Colon (tissue), 2 donors: ENCODE measurements around the gene TDP1.
"Not testable (repeated sequence)": the region's sequence is repeated elsewhere in the genome, so short reads cannot be mapped to it uniquely, and the experiment has no call there.

Experiments
- FAIRE-seq: peaks from 2 replicates; lab custom pipeline; 2012; peaks lifted over from hg19 to GRCh38; lab: Jason Lieb, UNC
- donor health status: control.
- donor health status: control.

Gene TDP1

DNA sequence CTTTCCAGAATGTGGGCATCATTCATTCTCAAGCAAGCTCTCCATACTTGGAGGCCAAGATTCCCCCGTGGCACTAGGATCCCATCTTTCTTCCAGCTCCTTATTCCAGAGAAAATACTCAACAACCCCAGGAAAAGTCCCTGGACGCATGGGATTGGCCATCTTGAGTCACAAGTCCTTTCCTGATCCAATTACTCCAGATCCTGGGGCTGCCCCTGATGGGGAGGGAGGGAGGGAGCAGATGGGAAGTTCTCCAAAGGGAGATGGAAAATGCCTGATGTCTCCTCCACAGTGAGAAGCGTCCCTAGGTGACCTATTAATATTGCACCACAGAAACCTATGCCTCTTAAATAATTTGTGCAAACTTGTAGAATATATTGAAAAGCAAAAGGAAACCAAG is 93.7 kb downstream of the TDP1 start:
- FAIRE-seq = no peak

DNA sequence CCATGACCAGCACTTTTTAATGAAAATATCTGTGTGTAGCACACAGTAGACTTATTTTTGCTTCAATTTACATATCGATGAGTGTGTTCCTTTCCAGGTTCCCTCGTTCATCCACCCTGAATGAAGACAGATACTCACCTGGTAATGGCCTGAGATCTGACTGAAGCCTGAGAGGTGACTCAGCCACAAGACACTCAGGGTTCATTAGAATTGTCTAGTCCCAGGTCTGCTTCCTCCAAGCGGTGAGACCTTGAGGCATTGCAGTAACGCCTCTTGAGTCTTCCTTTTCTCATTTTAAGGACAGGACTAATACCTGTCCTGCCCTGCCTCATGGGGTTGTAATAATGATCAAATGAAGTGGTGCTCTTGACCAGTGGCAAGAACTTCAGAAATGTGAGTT is 94.5 kb downstream of the TDP1 start:
- no peak for FAIRE-seq

DNA sequence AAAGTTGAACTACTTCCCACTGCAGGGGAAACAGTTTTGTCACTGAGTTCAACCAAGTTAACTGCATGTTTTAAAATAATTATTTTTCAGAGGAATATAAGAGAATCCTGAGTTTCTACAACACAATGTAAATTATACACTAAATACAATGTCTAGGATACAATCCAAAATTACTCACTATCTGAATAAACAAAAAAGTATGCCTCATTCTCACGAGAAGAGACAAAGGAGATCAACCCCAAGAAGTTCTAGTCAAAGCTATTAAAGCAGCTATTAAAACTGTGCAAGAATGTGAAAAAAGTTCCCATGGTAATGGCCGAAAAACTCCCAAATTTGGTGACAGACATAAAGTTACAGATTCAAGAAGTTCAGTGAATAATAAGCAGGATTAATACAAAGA is 97.3 kb downstream of the TDP1 start:
- FAIRE-seq = no peak

DNA sequence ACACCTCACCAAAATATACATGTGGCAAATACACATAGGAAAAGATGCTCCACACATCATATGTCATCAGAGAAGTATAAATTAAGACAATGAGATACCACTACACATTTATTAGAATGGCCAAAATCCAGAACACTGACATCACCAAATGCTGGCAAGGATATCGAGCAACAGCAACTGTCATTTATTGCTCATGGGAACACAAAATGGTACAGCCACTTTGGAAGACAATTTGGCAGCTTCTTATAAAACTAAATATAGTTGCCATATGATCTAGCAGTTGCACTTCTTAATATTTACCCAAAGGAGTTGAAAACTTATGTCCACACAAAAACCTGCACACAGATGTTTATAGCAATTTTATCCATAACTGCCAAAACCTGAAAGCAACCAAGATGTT is 99.1 kb downstream of the TDP1 start:
- FAIRE-seq = no peak

DNA sequence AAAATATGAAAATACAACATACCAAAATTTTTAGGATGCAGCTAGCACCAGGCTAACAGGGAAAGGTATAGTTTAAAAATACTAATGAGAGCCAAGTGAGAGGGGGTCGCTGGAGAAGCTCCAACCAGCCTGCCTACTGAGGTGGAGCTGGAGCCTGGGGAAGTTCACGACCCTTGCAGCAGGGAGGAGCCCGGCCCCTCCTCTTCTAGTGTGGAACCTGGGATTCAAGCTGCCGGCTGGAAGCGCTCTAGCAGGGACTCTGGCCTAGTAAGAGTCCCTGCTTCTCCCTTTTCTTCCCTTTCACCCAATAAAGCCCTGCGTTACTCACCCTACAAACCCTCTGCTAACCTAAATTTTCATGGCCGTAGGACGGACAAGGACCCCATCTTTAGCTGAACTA is 101.1 kb downstream of the TDP1 start:
- no peak for FAIRE-seq

DNA sequence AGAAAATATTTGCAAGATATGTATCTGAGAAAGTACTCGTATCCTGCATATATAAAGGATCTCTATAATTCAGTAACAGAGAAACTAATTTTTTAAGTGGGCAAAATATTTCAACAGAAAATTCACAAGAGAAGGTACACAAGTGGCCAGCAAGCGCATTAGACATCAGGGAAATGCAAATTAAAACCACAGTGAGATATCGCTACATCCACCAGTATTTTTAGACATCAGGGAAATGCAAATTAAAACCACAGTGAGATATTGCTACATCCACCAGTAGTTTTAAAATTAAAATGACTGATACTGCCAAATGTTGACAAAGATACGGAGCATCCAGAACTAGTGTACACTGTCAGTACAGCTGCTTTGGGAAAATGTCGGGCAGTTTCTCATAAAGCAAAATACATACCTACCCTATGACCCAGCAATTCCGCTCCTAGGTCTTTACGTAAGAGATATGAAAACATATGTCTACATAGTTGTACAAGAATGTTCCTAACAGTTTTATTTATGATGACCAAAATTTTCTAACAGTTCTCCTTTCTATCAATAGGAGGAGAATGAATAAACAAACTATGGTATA is 103.2 kb downstream of the TDP1 start:
- no peak for FAIRE-seq

DNA sequence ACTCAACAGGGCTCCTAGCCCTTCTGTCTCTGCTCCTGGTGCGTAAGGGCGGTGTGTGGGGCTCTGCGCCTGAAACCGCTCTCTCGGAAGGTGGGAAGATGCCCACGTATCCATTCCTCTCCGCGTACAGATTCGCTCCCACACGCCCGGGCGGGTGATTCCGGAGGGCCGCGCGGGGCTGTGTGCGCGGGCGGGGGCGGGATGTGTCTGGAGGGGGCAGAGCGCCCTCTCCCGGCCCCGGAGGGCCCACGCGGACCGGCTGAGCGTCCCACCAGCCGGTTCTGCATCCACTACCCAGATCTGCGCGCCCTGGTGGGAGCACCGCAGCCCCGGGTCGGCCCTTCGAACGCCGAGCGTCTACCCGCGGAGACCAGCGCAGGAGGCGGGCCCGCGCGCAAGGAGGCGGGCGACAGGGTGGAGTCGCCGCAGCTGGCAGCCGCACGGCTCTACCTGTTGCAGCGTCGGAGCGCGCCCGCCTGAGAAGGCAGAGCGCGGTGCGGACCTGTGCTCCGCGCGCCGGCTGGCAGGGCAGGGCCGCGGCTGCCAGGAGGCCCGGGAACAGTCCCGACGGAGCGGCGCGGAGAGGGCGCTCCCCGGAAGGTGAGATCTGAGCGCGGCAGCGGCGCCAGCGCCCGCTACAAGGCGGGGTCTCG is 104.7 kb downstream of the TDP1 start:
- FAIRE-seq = no peak

DNA sequence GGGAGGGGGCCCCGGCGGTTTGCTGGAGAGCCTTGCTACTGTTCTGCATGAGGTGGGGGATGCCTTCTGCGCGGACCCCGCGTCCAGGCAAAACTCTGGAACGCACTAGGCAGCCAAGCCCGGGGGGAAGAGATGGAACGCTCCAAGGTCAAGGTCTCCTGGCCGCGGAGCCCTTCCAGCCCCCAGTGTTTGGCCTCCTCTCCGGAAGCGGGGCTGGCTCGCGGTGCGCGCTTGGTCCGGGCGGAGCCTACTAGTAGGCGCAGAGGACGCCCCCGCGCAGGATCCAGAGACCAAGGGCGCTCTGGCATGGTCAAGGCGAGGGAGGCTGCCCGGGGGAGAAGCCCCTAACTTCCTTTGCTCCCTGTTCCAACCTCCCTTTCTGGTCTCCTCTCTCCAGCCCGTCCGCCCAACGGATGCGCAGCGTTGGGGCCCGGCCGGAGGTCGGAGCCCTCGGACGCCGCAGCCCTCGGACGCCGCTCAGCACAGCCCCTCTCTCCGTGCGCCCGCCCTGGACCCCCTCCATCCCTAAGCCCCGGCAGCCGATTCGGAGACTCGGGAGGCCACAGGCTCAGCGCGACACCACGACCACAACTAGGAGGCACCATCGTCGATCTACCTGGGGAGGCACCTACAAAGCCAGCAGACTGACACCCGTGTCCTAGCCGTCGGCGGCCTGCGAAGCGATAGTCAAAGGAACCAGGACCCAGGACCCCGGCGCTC is 105.4 kb downstream of the TDP1 start:
- no peak for FAIRE-seq

DNA sequence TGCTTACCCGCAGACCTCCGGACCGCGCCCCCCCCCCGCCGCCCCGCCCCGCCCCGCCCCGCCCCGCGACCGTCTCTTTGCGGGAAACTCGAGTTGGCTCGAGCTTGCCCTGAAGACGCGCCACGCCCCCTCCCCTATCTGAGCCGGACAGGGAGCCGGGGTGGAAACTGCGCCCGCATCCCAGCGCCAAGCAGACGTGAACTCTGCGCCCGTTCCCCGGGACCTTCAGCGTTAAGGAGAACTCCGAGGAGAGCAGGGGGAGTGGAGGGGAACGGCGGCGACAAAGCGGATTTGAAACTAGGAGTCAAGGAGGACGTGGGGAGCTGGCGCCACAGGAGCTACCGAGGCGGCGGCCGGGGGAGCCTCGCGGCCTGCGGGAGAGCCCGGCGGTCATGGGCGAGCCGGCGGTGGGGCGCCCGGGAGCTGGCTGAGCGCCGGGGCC is 106.0 kb downstream of the TDP1 start, which contains the start of gene KCNK13:
TSS of gene KCNK13 (plus strand) at position 310 of the 442 bp plus-strand sequence. CDS start 212 bp downstream, outside the sequence.
- FAIRE-seq = no peak

DNA sequence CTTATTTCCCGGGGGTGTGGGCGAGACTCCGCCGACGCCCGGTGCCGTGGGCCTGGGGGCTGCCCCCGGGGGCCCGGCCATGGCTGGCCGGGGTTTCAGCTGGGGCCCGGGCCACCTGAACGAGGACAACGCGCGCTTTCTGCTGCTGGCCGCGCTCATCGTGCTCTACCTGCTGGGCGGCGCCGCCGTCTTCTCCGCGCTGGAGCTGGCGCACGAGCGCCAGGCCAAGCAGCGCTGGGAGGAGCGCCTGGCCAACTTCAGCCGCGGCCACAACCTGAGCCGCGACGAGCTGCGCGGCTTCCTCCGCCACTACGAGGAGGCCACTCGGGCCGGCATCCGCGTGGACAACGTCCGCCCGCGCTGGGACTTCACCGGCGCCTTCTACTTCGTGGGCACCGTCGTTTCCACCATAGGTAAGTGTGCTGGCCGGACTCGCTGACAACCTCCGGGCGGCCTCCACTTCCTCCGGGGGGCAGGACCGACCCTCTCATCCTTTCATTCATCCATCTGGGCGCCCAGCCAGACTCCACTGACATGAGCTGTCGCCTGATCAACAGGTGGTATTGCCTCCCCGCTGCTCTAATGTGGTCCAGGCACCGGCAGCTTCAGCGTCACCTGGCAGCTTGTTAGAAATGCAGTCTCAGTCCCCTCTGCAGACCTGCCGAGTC is 106.5 kb downstream of the TDP1 start:
- no peak for FAIRE-seq

DNA sequence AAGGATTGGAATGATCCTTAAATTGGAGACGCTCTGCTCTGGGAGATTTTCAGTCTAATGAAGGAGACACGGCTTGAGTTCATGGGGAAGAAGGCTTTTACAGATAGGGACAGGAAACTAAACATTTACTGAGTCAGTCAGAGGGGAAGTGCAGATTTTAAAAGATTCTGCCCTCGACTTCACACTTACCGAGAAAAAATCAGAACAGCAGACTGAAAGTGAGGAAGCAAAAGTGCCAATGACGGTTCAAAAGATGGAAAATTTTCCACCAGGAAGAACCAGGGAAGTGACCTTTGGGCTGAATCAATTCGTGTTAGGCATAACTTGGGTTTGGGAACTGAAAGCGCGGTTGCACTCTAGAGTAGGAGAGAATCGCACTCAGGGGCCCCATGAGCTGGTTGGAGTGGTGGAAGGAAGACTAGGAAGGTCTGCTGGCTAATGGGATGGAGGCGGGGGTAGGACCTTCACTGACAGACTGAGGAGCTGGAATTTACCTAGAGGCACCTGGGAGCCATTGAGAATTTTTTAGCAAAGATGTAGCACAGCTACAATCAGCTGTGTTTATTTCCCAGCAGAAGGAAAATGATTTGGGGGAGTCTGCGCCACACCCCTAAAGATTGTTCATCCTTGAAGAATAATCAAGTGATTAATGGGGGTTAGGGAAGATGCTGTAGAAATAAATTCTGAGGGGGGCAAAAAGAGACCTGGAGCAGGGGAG is 107.3 kb downstream of the TDP1 start:
- FAIRE-seq = no peak

DNA sequence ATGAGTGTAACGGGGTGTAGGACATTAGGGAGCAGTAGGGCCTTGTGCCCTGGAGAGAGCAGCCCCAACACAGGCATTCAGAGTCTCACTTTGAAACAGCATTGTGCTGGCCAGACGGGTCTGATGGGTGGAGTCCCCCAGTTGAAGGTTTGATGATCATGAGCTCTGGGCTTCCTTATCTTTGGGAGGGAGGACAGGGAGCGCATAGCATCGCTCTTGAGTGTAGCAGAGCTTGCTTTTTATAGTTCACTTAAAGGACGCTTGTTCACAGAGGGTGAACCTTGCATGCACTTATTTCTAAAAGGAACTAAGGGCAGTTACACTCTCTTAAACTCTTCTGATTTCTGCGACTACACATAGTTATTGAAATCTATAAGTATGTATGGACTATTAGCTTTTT is 116.6 kb downstream of the TDP1 start:
- FAIRE-seq = no peak

DNA sequence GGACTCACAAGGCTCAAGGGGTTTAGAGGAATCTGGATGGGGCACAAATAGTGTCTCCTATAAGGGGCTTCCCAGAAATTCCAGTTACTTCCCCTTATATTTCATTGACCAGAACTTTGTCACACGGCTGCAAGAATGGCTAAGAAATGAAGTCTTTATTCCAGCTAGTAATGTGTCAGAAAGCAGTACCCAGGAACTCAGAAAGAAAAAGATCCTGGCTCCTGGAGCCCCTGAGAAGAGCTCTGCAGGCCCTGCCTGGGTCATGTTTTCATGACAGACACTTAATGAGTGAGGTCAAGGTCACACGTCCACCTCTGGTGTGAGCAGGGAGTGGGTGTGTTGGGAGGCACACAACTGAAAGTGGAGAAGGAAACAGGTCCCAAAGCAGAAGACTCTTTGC is 123.8 kb downstream of the TDP1 start:
- no peak for FAIRE-seq

DNA sequence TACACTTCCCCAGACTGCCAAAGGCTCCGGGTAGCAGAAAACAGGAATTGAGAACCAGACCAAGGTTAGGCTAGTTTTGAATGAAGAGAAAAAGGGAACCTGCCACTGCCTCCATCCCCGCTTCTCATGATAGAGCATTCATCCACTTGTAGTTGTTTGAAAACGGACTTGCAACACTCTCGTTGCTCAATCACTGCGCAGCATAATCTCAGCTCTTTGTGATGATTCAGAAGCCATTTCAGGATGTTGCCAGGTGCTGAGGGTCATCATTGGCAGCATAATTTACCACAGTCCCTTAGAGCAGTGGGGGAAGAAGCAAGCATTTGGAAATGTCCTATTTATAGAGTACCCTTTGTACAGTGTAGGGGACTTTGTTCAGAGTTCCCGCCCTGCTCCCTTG is 131.7 kb downstream of the TDP1 start:
- no peak for FAIRE-seq

DNA sequence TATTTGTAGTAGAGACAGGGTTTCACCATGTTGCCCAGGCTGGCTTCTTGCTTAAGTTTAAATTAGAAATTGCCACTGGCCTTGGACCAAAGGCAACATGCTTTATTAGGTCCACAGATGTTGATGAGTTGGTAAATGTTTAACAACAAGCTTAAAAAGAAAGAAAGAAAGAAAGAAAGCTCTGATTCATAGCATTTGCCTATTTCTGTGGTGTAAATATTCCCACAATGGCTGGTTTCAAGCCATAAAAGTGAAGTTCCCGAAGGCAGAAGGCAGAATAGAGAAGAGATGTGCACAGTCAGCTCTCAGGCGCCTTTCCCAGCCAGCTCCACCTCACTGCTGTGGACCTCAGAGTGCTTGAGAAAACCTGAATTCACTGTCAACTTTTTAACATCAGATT is 132.4 kb downstream of the TDP1 start:
- FAIRE-seq = no peak

DNA sequence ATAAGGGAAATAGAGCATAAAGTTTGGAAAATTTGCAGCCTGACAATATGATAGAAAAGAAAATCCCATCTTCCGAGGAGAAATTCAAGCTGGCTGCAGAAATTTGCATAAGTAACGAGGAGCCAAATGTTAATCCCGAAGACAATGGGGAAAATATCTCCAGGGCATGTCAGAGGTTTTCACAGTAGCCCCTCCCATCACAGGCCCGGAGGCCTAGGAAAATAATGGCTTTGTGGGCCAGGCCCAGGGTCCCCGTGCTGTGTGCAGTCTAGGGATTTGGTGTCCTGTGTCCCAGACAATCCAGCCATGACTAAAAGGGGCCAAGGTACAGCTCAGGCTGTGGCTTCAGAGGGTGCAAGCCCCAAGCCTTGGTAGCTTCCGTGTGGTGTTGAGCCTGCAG is 133.8 kb downstream of the TDP1 start:
- FAIRE-seq = not testable (repeated sequence)

DNA sequence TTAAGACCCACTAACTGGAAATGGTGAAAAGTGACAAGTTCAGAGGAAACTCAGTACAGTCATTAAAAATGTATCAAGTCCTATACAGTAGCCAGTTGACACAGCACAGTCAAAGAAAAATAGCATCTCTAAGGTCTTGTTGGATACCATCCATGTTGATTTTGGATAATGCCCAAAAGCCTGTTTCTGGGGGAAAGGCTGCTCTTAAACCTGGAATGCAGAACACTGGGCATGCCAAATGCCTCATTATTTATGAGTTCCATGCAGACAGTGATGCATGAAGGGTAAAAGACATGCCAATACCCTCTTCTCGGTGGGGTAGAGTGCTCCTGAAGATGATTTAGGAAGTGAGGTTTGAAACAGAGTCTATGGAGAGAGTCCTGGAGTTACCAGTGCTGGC is 135.7 kb downstream of the TDP1 start:
- FAIRE-seq = no peak

DNA sequence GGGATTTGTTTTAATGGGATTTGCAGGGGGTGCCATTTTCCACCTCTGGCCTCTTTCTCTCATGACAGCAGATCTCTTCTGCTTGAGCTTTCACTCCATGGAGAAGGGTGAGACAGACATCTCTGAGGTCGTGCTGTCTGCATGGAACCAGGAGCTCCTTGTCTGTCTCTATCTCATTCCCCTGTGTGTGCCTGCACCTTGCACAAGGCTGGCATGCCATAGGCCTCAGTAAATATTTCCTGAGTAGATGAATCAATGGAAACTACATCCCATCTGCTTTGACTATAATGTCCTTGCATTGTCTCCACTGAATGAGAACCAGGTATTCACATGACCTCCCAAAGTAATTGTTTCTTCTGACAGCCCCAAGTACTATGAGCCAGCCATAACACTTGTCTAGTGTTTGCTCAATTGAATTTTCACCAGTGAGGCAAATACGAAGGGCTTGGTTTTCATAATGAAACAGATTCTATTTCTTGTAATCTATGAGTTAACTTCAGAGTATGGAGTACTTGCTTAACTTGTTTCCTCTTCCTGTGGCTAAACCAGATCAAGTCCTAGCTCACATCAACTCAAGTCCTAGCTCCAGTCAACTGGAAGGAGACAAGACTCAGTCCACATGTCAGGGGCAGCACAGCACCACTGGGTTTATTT is 138.3 kb downstream of the TDP1 start:
- FAIRE-seq = no peak
